NCI-H146 (cell line): ENCODE data around the gene CACFD1.
A peak's percentile ranks its signal among the peaks of the same experiment; 100 is the strongest.
"Not testable (repeated sequence)": the region's sequence is repeated elsewhere in the genome, so short reads cannot be mapped to it uniquely, and the experiment has no call there.

Source experiments
- DNase-seq: peaks from one replicate; lab custom pipeline; 2025; lab: John Stamatoyannopoulos, UW

CACFD1 gene

GRCh38 chr9:133440874-133441273 lies 18.9 kb upstream of the CACFD1 start:
- no peak for DNase-seq

GRCh38 chr9:133441571-133441970 lies 18.2 kb upstream of the CACFD1 start:
- no peak for DNase-seq

- DNase-seq = no peak
Measured at GRCh38 chr9:133443248-133443647, 16.5 kb upstream of the CACFD1 start.

- peak; percentile 69 for DNase-seq
Measured at GRCh38 chr9:133443982-133444381, 15.8 kb upstream of the CACFD1 start.

GRCh38 chr9:133445293-133445969 lies 14.3 kb upstream of the CACFD1 start:
- DNase-seq = no peak

- DNase-seq = no peak
Measured at GRCh38 chr9:133448487-133448972, 11.2 kb upstream of the CACFD1 start.

- DNase-seq = peak; percentile 3
Measured at GRCh38 chr9:133449760-133450159, 10.0 kb upstream of the CACFD1 start.

- DNase-seq = not testable (repeated sequence)
Measured at GRCh38 chr9:133451865-133452264, 7.9 kb upstream of the CACFD1 start.

- no peak for DNase-seq
Measured at GRCh38 chr9:133452562-133452961, 7.2 kb upstream of the CACFD1 start.

- DNase-seq = no peak
Measured at GRCh38 chr9:133453651-133454050, 6.1 kb upstream of the CACFD1 start.

GRCh38 chr9:133454325-133454724 lies 5.5 kb upstream of the CACFD1 start:
- no peak for DNase-seq

- DNase-seq = no peak
Measured at GRCh38 chr9:133454943-133455673, 4.7 kb upstream of the CACFD1 start.

- DNase-seq = no peak
Measured at GRCh38 chr9:133455936-133456335, 3.8 kb upstream of the CACFD1 start.

- no peak for DNase-seq
Measured at GRCh38 chr9:133456409-133456808, 3.4 kb upstream of the CACFD1 start.

- DNase-seq = no peak
Measured at GRCh38 chr9:133457233-133457632, 2.5 kb upstream of the CACFD1 start.

- no peak for DNase-seq
Measured at GRCh38 chr9:133457748-133458147, 2.0 kb upstream of the CACFD1 start.

- peak; percentile 39 for DNase-seq
Measured at GRCh38 chr9:133458643-133459312, 1.0 kb upstream of the CACFD1 start.

GRCh38 chr9:133460405-133461175 lies 812 bp downstream of the CACFD1 start:
- peak; percentile 81 for DNase-seq

- no peak for DNase-seq
Measured at GRCh38 chr9:133461975-133462374, 2.2 kb downstream of the CACFD1 start.

GRCh38 chr9:133463234-133463863 lies 3.6 kb downstream of the CACFD1 start:
- no peak for DNase-seq

GRCh38 chr9:133463864-133464615 lies 4.3 kb downstream of the CACFD1 start:
- DNase-seq = no peak
